Measurements from ENCODE around the gene CUZD1.
"Not testable (repeated sequence)": the region's sequence is repeated elsewhere in the genome, so short reads cannot be mapped to it uniquely, and the experiment has no call there.

CUZD1 gene

DNA sequence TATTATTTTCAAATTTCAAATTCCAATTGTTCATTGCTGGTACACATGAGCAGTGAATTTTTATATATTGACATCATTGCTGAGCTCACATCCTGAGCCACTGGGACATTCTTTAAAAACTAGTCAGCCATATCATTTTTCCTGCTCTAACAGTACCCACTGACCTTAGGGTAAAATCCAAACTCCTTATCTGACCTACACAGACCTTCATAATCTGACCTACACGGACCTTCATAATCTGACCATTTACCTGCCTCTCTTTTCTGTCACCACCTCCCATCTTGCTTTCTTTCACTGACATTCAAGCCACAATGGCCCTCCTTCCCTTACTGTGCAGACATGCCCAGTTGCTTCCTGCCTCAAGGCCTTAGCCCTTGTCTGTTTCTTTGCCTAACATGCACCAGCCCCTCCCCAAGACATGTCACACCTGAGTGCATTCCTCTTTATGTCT is 16.1 kb upstream of the CUZD1 start:
- Histone ChIP-seq H2AFZ (ENCODE audit: low read depth, low read length) (no peak overlapping the region), H3K9me3 (ENCODE audit: insufficient read depth, low read length, severe bottlenecking) (no peaks in the 10 kb centered on the region), H3K9ac (ENCODE audit: low read depth, low read length) (no peak overlapping the region), H3K4me2 (ENCODE audit: insufficient read depth, low read length) (no peak overlapping the region), H3K27ac (ENCODE audit: low read length) (no peak overlapping the region), H3K27me3 (ENCODE audit: insufficient read depth, low read length, poor library complexity) (no peaks in the 10 kb centered on the region), H3K36me3 (ENCODE audit: insufficient read depth, low read length) (peaks cover 8% of the 10 kb centered on the region; the same call in 1 of the 2 replicates), H3K4me1 (ENCODE audit: insufficient read depth, low read length) (no peaks in the 10 kb centered on the region), H3K4me3 (ENCODE audit: low read depth in 1 of 2, low read length in 2 of 2) (no peak overlapping the region), H3K79me2 (ENCODE audit: insufficient read depth, low read length) (peaks cover 90% of the 10 kb centered on the region), H4K20me1 (ENCODE audit: insufficient read depth, low read length) (peaks cover 35% of the 10 kb centered on the region)
- no peak for ATAC-seq (ENCODE audit: insufficient read depth, low read depth)
- no peak for DNase-seq
- TF ChIP-seq, protein P1, sequence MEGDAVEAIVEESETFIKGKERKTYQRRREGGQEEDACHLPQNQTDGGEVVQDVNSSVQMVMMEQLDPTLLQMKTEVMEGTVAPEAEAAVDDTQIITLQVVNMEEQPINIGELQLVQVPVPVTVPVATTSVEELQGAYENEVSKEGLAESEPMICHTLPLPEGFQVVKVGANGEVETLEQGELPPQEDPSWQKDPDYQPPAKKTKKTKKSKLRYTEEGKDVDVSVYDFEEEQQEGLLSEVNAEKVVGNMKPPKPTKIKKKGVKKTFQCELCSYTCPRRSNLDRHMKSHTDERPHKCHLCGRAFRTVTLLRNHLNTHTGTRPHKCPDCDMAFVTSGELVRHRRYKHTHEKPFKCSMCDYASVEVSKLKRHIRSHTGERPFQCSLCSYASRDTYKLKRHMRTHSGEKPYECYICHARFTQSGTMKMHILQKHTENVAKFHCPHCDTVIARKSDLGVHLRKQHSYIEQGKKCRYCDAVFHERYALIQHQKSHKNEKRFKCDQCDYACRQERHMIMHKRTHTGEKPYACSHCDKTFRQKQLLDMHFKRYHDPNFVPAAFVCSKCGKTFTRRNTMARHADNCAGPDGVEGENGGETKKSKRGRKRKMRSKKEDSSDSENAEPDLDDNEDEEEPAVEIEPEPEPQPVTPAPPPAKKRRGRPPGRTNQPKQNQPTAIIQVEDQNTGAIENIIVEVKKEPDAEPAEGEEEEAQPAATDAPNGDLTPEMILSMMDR (IDR thresholded peaks at IDR 0.05; ENCODE audit: borderline replicate concordance, extremely low read depth, low read length, poor library complexity, severe bottlenecking) = no peak
- TF ChIP-seq EZH2 (IDR thresholded peaks at IDR 0.05; ENCODE audit: borderline replicate concordance, low read depth, low read length, severe bottlenecking) = no peak

DNA sequence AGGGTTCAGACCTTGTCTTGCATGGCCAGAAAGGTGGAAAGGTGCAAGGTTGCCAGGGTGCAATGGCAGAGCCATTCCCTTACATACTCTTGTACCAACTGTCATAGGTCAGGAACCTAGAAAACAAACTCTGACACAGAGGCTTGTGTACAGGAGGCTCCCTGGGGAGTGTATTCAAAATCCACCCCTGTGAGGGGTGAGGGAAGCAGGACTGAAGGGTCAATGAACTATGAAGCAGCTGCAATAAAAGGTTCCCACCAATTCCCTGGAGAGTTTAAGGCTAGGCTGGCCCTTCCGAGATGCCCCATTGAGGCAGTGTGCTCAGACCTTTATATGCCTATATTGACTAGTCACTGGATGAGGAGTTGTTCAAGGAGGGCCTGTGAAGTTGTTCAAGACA is 13.9 kb upstream of the CUZD1 start:
- no peak for ATAC-seq (ENCODE audit: insufficient read depth, low read depth)
- Histone ChIP-seq H3K36me3 (ENCODE audit: insufficient read depth, low read length) (peaks cover 26% of the 10 kb centered on the region), H3K9me3 (ENCODE audit: insufficient read depth, low read length, severe bottlenecking) (no peaks in the 10 kb centered on the region), H3K27ac (ENCODE audit: low read length) (no peak overlapping the region), H3K79me2 (ENCODE audit: insufficient read depth, low read length) (peaks cover 83% of the 10 kb centered on the region), H3K4me2 (ENCODE audit: insufficient read depth, low read length) (no peak overlapping the region), H3K27me3 (ENCODE audit: insufficient read depth, low read length, poor library complexity) (no peaks in the 10 kb centered on the region), H3K4me1 (ENCODE audit: insufficient read depth, low read length) (peaks cover 4% of the 10 kb centered on the region), H2AFZ (ENCODE audit: low read depth, low read length) (no peak overlapping the region), H3K9ac (ENCODE audit: low read depth, low read length) (no peak overlapping the region), H3K4me3 (ENCODE audit: low read depth in 1 of 2, low read length in 2 of 2) (no peak overlapping the region), H4K20me1 (ENCODE audit: insufficient read depth, low read length) (peaks cover 49% of the 10 kb centered on the region)
- no peak for TF ChIP-seq EZH2 (IDR thresholded peaks at IDR 0.05; ENCODE audit: borderline replicate concordance, low read depth, low read length, severe bottlenecking)
- no peak for DNase-seq

DNA sequence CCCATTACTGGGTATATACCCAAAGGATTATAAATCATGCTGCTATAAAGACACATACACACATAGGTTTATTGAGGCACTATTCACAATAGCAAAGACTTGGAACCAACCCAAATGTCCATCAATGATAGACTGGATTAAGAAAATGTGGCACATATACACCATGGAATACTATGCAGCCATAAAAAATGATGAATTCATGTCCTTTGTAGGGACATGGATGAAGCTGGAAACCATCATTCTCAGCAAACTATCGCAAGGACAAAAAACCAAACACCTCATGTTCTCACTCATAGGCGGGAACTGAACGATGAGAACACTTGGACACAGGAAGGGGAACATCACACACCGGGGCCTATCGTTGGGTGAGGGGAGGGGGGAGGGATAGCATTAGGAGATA is 12.4 kb upstream of the CUZD1 start:
- DNase-seq = not testable (repeated sequence)
- H3K4me1 ChIP-seq (ENCODE audit: insufficient read depth, low read length) = peaks cover 13% of the 10 kb centered on the region
- H3K79me2 ChIP-seq (ENCODE audit: insufficient read depth, low read length) = peaks cover 68% of the 10 kb centered on the region

DNA sequence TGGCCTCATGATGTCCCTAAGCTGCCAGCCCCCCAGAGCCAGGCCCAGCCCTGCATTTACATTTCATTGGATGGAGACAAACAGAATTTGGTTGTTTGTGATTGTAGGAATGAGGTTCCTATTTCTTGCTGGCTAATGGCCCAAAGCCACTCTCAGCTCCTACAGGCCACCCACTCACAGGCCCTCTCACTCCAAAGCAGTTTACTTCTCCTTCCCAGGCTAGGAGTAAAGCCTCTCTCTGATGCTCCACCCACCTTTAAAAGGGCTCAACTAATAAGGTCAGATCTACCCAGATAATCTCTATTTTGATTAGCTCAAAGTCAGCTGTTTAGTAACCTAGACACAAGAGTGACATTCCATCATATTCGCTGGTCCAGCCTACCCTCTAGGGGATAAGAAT is 11.2 kb upstream of the CUZD1 start:
- no peak overlapping the region for H3K9ac ChIP-seq (ENCODE audit: low read depth, low read length)
- no peak overlapping the region for H3K4me2 ChIP-seq (ENCODE audit: insufficient read depth, low read length)
- no peak for DNase-seq
- H3K9me3 ChIP-seq (ENCODE audit: insufficient read depth, low read length, severe bottlenecking) = no peaks in the 10 kb centered on the region
- peaks cover 13% of the 10 kb centered on the region for H3K4me1 ChIP-seq (ENCODE audit: insufficient read depth, low read length)
- no peaks in the 10 kb centered on the region for H3K27me3 ChIP-seq (ENCODE audit: insufficient read depth, low read length, poor library complexity)
- H4K20me1 ChIP-seq (ENCODE audit: insufficient read depth, low read length) = peaks cover 38% of the 10 kb centered on the region
- H3K27ac ChIP-seq (ENCODE audit: low read length) = no peak overlapping the region
- no peak overlapping the region for H3K4me3 ChIP-seq (ENCODE audit: low read depth in 1 of 2, low read length in 2 of 2)
- no peak overlapping the region for H2AFZ ChIP-seq (ENCODE audit: low read depth, low read length)
- TF ChIP-seq, protein P1 (IDR thresholded peaks at IDR 0.05; ENCODE audit: borderline replicate concordance, extremely low read depth, low read length, poor library complexity, severe bottlenecking) = no peak
- no peak for TF ChIP-seq EZH2 (IDR thresholded peaks at IDR 0.05; ENCODE audit: borderline replicate concordance, low read depth, low read length, severe bottlenecking)
- peaks cover 38% of the 10 kb centered on the region for H3K36me3 ChIP-seq (ENCODE audit: insufficient read depth, low read length)
- H3K79me2 ChIP-seq (ENCODE audit: insufficient read depth, low read length) = peaks cover 58% of the 10 kb centered on the region
- no peak for ATAC-seq (ENCODE audit: insufficient read depth, low read depth)

More for the DNA sequence above, 12.4 kb upstream of the CUZD1 start:
- H3K27ac ChIP-seq (ENCODE audit: low read length); H3K9ac ChIP-seq (ENCODE audit: low read depth, low read length); H3K27me3 ChIP-seq (ENCODE audit: insufficient read depth, low read length, poor library complexity); H3K4me3 ChIP-seq (ENCODE audit: low read depth in 1 of 2, low read length in 2 of 2); H3K4me2 ChIP-seq (ENCODE audit: insufficient read depth, low read length); H3K9me3 ChIP-seq (ENCODE audit: insufficient read depth, low read length, severe bottlenecking); ATAC-seq (ENCODE audit: insufficient read depth, low read depth); H2AFZ ChIP-seq (ENCODE audit: low read depth, low read length): not testable (repeated sequence)
- Histone ChIP-seq H3K36me3 (ENCODE audit: insufficient read depth, low read length) (peaks cover 38% of the 10 kb centered on the region), H4K20me1 (ENCODE audit: insufficient read depth, low read length) (peaks cover 43% of the 10 kb centered on the region)
